Spleen (tissue), 11 donors: ENCODE results near the gene PCCA. TPM values are rescaled to one million over a fixed set of nuclear protein-coding genes. Genes with fewer than 3 reads are reported as not detected.

Experiments
- DNase-seq: peaks from one replicate; pipeline ENCODE4 v3.0.0-alpha.2; 2020
- H3K27ac ChIP-seq, 8 donors: fragments of 200-600 bp; sonication (generic) in 7 of 8; 1 replicate in 4 of 8; 2 replicates in 4 of 8; pipeline versions ENCODE4 v1.5.0 to v1.8.0; 2016 to 2021; ENCODE audit warnings: inconsistent platforms in 4 of 8, mild to moderate bottlenecking in 4 of 8, moderate library complexity in 1 of 8
- H3K27me3 ChIP-seq, 7 donors: fragments of 200-600 bp; sonication (generic) in 6 of 7; replicated peaks in 1 of 7; 1 replicate in 4 of 7; 2 replicates in 3 of 7; pipeline versions ENCODE4 v1.5.0 to v1.8.0; 2016 to 2021; ENCODE audit warnings: inconsistent platforms in 3 of 7, mild to moderate bottlenecking in 1 of 7
- H3K36me3 ChIP-seq, 6 donors: fragments of 200-600 bp; sonication (generic) in 5 of 6; 1 replicate in 4 of 6; 2 replicates in 2 of 6; pipeline versions ENCODE4 v1.5.0 to v1.8.0; 2016 to 2021; ENCODE audit warnings: inconsistent platforms in 2 of 6
- H3K4me1 ChIP-seq, 6 donors: fragments of 200-600 bp; sonication (generic) in 5 of 6; 1 replicate in 3 of 6; 2 replicates in 3 of 6; pipeline versions ENCODE4 v1.5.0 to v1.8.0; 2016 to 2021; ENCODE audit warnings: inconsistent platforms in 3 of 6
- H3K4me3 ChIP-seq, 8 donors: fragments of 200-600 bp; sonication (generic) in 7 of 8; 1 replicate in 4 of 8; 2 replicates in 4 of 8; pipeline versions ENCODE4 v1.5.0 to v1.8.0; 2016 to 2021; ENCODE audit warnings: inconsistent platforms in 4 of 8, mild to moderate bottlenecking in 4 of 8, moderate library complexity in 2 of 8
- H3K9me3 ChIP-seq, 8 donors: fragments of 200-600 bp; sonication (generic) in 7 of 8; 1 replicate in 4 of 8; 2 replicates in 4 of 8; pipeline versions ENCODE4 v1.5.0 to v1.8.0; 2016 to 2021; ENCODE audit warnings: inconsistent platforms in 4 of 8
- POLR2A ChIP-seq, 3 donors: fragments of 450-650 bp; IDR thresholded peaks; one replicate each; pipeline ENCODE4 v1.5.1; 2017; ENCODE audit warnings: antibody characterized with exemption in 3 of 3, mild to moderate bottlenecking in 1 of 3
- POLR2AphosphoS5 ChIP-seq, 3 donors: sonication (generic); formaldehyde crosslinking; IDR thresholded peaks; one replicate each; pipeline ENCODE4 v1.5.1; 2017; ENCODE audit warnings: antibody characterized with exemption in 3 of 3
- WGBS, 5 donors: extraction: QIAGEN DNeasy Blood & Tissue Kit in 3 of 5; methylation state at CpG; one replicate each; pipeline versions ENCODE4 v1.1.5 to v1.1.7; 2013 to 2018; 5-methylcytosine and 5-hydroxymethylcytosine counted together
- intact Hi-C: fragments of 100-400 bp; cut with DNase I; formaldehyde crosslinking; loops from one replicate; pipeline ENCODE4 v1.15.0; 2023; ENCODE audit warnings: low total_unique reads
- polyA plus RNA-seq, 3 donors: library from polyadenylated mRNA; stranded (reverse); fragments of 200-250 nt; gene quantifications; one replicate each; pipeline ENCODE4 v1.2.1, GENCODE V29; 2013
- total RNA-seq, 7 donors: library from RNA; depleted of rRNA in 3 of 7; stranded (reverse); fragments of >200 nt in 3 of 7; fragmentation: NEBNext Ultra II Directional in 4 of 7; extraction: Animal tissue kit (Norgen Biotek cat#: 25700) in 4 of 7; gene quantifications; one replicate each; pipeline versions ENCODE4 v1.1.0 to v1.2.1, GENCODE V29; 2016 to 2021
- TF ChIP-seq, protein P1 (sequence below), 11 experiments: fragments of 200-600 bp in 7 of 11; fragments of 450-650 bp in 4 of 11; sonication (generic) in 4 of 11; IDR thresholded peaks in 8 of 11; conservative IDR thresholded peaks in 3 of 11; 1 replicate in 7 of 11; 2 replicates in 4 of 11; pipeline versions ENCODE4 v1.4.0 to v1.8.0; 2016 to 2021; ENCODE audit warnings: antibody characterized with exemption in 11 of 11, inconsistent platforms in 4 of 11, mild to moderate bottlenecking in 1 of 11
- donor health status: healthy with polysubstance abuse.
- donor health status: DM: no; HTN: no; CAD: no; lungs with moderate emphysema.
- donor health status: DM: no; HTN: no; CAD: no.
- donor health status: Bipolar disorder and iron deficiency.
- donor health status: healthy.
- donor health status: DM: no; HTN: no; CAD: no.
- donor health status: DM: yes; HTN: yes; CAD: no.

The PCCA gene
- total and polyA plus RNA-seq, 10 donors: 9.3 to 54.9 (median 43.9) TPM

DNA sequence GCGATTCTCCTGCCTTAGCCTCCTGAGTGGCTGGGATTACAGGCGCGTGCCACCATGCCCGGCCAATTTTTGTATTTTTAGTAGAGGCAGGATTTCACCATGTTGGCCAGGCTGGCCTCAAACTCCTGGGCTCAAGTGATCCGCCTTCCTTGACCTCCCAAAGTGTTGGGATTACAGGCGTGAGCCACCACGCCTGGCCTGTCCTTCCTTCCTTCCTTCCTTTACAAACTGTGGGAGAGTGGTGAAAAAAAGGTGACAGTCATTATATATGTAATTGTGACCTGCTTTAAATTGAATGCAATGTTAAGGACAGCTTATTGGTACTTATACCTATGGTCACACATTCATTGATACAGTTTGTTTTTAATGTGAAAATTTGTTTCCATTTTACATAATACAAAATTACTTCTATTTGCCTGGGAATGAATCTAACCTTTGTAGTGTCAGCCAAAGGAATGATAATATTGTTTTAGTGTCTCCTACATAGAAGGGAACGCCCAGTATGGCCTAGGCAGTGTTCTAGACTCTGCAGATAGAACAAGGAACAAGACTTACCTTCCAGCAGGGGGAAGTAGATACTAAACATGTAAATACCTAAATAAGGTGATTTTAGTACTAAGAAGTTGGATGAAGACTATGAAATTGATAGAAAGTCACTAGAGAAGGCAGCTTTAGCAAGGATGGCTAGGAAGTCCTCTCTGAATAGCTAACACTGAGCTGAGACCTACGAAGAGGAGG lies 353.4 kb downstream of the PCCA start:
- TF ChIP-seq, protein P1, sequence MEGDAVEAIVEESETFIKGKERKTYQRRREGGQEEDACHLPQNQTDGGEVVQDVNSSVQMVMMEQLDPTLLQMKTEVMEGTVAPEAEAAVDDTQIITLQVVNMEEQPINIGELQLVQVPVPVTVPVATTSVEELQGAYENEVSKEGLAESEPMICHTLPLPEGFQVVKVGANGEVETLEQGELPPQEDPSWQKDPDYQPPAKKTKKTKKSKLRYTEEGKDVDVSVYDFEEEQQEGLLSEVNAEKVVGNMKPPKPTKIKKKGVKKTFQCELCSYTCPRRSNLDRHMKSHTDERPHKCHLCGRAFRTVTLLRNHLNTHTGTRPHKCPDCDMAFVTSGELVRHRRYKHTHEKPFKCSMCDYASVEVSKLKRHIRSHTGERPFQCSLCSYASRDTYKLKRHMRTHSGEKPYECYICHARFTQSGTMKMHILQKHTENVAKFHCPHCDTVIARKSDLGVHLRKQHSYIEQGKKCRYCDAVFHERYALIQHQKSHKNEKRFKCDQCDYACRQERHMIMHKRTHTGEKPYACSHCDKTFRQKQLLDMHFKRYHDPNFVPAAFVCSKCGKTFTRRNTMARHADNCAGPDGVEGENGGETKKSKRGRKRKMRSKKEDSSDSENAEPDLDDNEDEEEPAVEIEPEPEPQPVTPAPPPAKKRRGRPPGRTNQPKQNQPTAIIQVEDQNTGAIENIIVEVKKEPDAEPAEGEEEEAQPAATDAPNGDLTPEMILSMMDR (IDR thresholded peaks at IDR 0.05 in 8 of 11, conservative IDR thresholded peaks at IDR 0.05 in 3 of 11): no peak
- TF ChIP-seq POLR2A (IDR thresholded peaks at IDR 0.05): no peak
- TF ChIP-seq POLR2AphosphoS5 (IDR thresholded peaks at IDR 0.05): no peak
- no peaks in the 10 kb centered on the region for H3K27me3 ChIP-seq
- H3K4me1 ChIP-seq: no peaks in the 10 kb centered on the region
- 81 to 91% (median 86%) methylated on average over 9 of the region's 9 CpGs for WGBS, 5 donors
- no peak overlapping the region for H3K27ac ChIP-seq
- no peaks in the 10 kb centered on the region for H3K9me3 ChIP-seq
- no peak overlapping the region for H3K4me3 ChIP-seq
- H3K36me3 ChIP-seq: peaks cover 0 to 11% (median 0%) of the 10 kb centered on the region in 6 donors
- intact Hi-C loops: no loop called here
- DNase-seq: no peak

- H3K27me3 ChIP-seq: no peaks in the 10 kb centered on the region
- no peaks in the 10 kb centered on the region for H3K9me3 ChIP-seq
- no peak overlapping the region for H3K27ac ChIP-seq
- no peaks in the 10 kb centered on the region for H3K4me1 ChIP-seq
- peaks cover 0 to 12% (median 0%) of the 10 kb centered on the region in 6 donors for H3K36me3 ChIP-seq
- 87 to 97% (median 92%) methylated on average over 7 of the region's 7 CpGs for WGBS, 5 donors
- DNase-seq: no peak
- intact Hi-C loops: no loop called here
- TF ChIP-seq POLR2AphosphoS5 (IDR thresholded peaks at IDR 0.05) (no peak), POLR2A (IDR thresholded peaks at IDR 0.05) (no peak)
- TF ChIP-seq, protein P1 (IDR thresholded peaks at IDR 0.05 in 8 of 11, conservative IDR thresholded peaks at IDR 0.05 in 3 of 11): no peak
- no peak overlapping the region for H3K4me3 ChIP-seq
Measured at GRCh38 chr13:100443278-100443997, 354.5 kb downstream of the PCCA start.

DNA sequence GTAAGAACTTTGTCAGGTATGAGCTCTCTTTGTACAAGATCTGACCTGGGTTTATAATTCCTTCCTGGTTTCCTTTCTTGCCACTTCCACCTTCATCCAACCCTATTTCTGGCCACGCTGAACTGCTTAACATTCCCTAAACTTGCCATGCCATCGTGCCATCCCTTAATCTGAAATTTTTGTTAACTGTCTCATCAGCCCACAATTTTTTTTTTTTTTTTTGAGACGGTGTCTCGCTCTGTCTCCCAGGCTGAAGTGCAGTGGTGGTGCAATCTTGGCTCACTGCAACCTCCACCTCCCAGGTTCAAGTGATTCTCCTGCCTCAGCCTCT lies 355.1 kb downstream of the PCCA start:
- WGBS, 5 donors: 90 to 97% (median 92%) methylated on average over 4 of the region's 4 CpGs
- Histone ChIP-seq H3K9me3 (no peaks in the 10 kb centered on the region), H3K4me1 (no peaks in the 10 kb centered on the region), H3K27me3 (no peaks in the 10 kb centered on the region), H3K4me3 (no peak overlapping the region), H3K36me3 (peaks cover 0 to 17% (median 0%) of the 10 kb centered on the region in 6 donors), H3K27ac (no peak overlapping the region)
- TF ChIP-seq POLR2AphosphoS5 (IDR thresholded peaks at IDR 0.05) (no peak), POLR2A (IDR thresholded peaks at IDR 0.05) (no peak)
- TF ChIP-seq, protein P1 (IDR thresholded peaks at IDR 0.05 in 8 of 11, conservative IDR thresholded peaks at IDR 0.05 in 3 of 11): no peak
- DNase-seq: no peak
- intact Hi-C loops: no loop called here

DNA sequence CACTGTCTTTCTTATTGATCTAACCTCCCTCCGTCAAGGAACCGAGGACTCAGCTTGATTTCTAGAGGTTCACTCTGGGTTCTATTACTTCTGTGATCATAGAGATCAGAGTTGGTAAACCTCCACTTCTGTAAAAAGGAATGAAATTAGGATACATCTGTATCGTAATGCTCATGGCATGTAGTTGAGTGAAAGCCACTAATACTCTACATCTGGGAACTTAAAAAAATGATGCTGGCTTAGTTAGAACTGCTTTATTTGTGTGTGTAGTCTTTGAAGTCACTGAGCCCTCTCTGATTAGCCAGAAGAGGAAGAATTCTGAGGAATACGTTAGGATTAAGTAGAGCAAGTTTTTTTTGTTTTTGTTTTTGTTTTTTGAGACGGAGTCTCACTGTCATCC lies 358.9 kb downstream of the PCCA start:
- H3K4me3 ChIP-seq: no peak overlapping the region
- H3K27me3 ChIP-seq: no peaks in the 10 kb centered on the region
- H3K36me3 ChIP-seq: peaks cover 0 to 28% (median 0%) of the 10 kb centered on the region in 6 donors
- H3K27ac ChIP-seq: no peak overlapping the region
- 89 to 96% (median 94%) methylated on average over 5 of the region's 5 CpGs for WGBS, 5 donors
- H3K9me3 ChIP-seq: no peaks in the 10 kb centered on the region
- TF ChIP-seq POLR2AphosphoS5 (IDR thresholded peaks at IDR 0.05) (no peak), POLR2A (IDR thresholded peaks at IDR 0.05) (no peak)
- TF ChIP-seq, protein P1 (IDR thresholded peaks at IDR 0.05 in 8 of 11, conservative IDR thresholded peaks at IDR 0.05 in 3 of 11): no peak
- intact Hi-C loops: no loop called here
- DNase-seq: no peak
- no peaks in the 10 kb centered on the region for H3K4me1 ChIP-seq
